Suprapubic skin (tissue), 4 donors: ENCODE measurements around the gene PHKB. TPM values are rescaled to one million over a fixed set of nuclear protein-coding genes. Genes with fewer than 3 reads are reported as not detected.

Experiments used
- DNase-seq, 2 donors: peaks; one replicate each; pipeline ENCODE4 v3.0.0-alpha.2; 2019; ENCODE audit warnings: low spot score in 2 of 2
- H3K27ac ChIP-seq: fragments of 200-600 bp; sonication (generic); one replicate; pipeline ENCODE4 v1.5.1; 2019
- H3K27me3 ChIP-seq: fragments of 200-600 bp; sonication (generic); one replicate; pipeline ENCODE4 v1.5.1; 2019
- H3K36me3 ChIP-seq: fragments of 200-600 bp; sonication (generic); one replicate; pipeline ENCODE4 v1.5.1; 2019
- H3K4me1 ChIP-seq: fragments of 200-600 bp; sonication (generic); one replicate; pipeline ENCODE4 v1.5.1; 2019
- H3K4me3 ChIP-seq: fragments of 200-600 bp; sonication (generic); one replicate; pipeline ENCODE4 v1.5.1; 2019; ENCODE audit warnings: mild to moderate bottlenecking
- H3K9me3 ChIP-seq: fragments of 200-600 bp; sonication (generic); one replicate; pipeline ENCODE4 v1.5.1; 2019
- CTCF ChIP-seq, 2 donors: fragments of 200-600 bp in 1 of 2; fragments of 450-650 bp in 1 of 2; sonication (generic) in 1 of 2; IDR thresholded peaks; one replicate each; pipeline ENCODE4 v1.5.1; 2016 to 2019; ENCODE audit warnings: antibody characterized with exemption in 2 of 2, mild to moderate bottlenecking in 1 of 2, moderate library complexity in 1 of 2
- EP300 ChIP-seq: sonication (generic); formaldehyde crosslinking; IDR thresholded peaks from one replicate; pipeline ENCODE4 v1.6.1; 2017; ENCODE audit warnings: antibody characterized with exemption
- POLR2A ChIP-seq, 2 donors: fragments of 450-650 bp; IDR thresholded peaks; one replicate each; pipeline ENCODE4 v1.6.1; 2017; ENCODE audit warnings: antibody characterized with exemption in 2 of 2, mild to moderate bottlenecking in 2 of 2, moderate library complexity in 2 of 2
- POLR2AphosphoS5 ChIP-seq, 3 donors: sonication (generic); formaldehyde crosslinking; IDR thresholded peaks; one replicate each; pipeline ENCODE4 v1.6.1; 2017; ENCODE audit warnings: antibody characterized with exemption in 3 of 3
- WGBS: methylation state at CpG from one replicate; pipeline ENCODE4 v1.1.5; 2018; 5-methylcytosine and 5-hydroxymethylcytosine counted together
- total RNA-seq, 4 donors: library from RNA; depleted of rRNA; stranded (reverse); fragments of >200 nt; gene quantifications; one replicate each; pipeline ENCODE4 v1.1.0, GENCODE V29; 2016

The PHKB gene
- total RNA-seq, 4 donors from 2014 or later: 28.7 to 92.9 (median 43.1) TPM

GRCh38 chr16:47481698-47482374 lies 20.7 kb downstream of the PHKB start:
- H3K4me3 ChIP-seq: no peak overlapping the region
- TF ChIP-seq POLR2AphosphoS5 (IDR thresholded peaks at IDR 0.05): no peak
- TF ChIP-seq CTCF (IDR thresholded peaks at IDR 0.05): no peak
- TF ChIP-seq POLR2A (IDR thresholded peaks at IDR 0.05): no peak
- no peak for TF ChIP-seq EP300
- H3K27ac ChIP-seq: no peak overlapping the region
- no peaks in the 10 kb centered on the region for H3K9me3 ChIP-seq
- peaks cover 7% of the 10 kb centered on the region for H3K4me1 ChIP-seq
- peaks cover 3% of the 10 kb centered on the region for H3K36me3 ChIP-seq
- no peaks in the 10 kb centered on the region for H3K27me3 ChIP-seq
- no peak for DNase-seq
- WGBS: 80% methylated on average over 6 of the region's 6 CpGs

GRCh38 chr16:47483616-47484015 lies 22.5 kb downstream of the PHKB start:
- H3K9me3 ChIP-seq: no peaks in the 10 kb centered on the region
- 96% methylated on average over 2 of the region's 2 CpGs for WGBS
- no peak overlapping the region for H3K4me3 ChIP-seq
- peaks cover 9% of the 10 kb centered on the region for H3K36me3 ChIP-seq
- no peaks in the 10 kb centered on the region for H3K27me3 ChIP-seq
- TF ChIP-seq CTCF (IDR thresholded peaks at IDR 0.05): no peak
- TF ChIP-seq POLR2A (IDR thresholded peaks at IDR 0.05): no peak
- no peak for TF ChIP-seq POLR2AphosphoS5 (IDR thresholded peaks at IDR 0.05)
- DNase-seq: no peak
- no peaks in the 10 kb centered on the region for H3K4me1 ChIP-seq
- no peak overlapping the region for H3K27ac ChIP-seq

DNA sequence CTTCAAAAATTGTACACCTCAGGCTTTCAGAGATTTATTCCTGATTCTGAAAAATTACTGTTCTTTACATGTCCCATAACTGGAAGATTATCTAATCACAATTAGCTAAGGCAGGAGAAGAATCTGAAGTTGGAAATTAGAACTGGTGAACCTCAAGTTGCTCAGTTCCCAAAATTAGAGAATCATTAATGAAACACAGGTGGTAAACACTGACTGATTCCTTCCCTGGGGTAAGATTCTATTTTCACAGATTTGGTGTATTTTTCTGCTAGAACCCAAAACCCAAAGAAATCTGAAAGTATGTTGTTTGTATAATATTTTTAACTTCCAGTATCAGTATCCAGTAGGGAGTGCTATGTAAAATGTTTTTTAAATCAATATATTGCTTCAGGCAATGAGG lies 25.7 kb downstream of the PHKB start:
- TF ChIP-seq EP300 (no peak), CTCF (IDR thresholded peaks at IDR 0.05) (no peak), POLR2AphosphoS5 (IDR thresholded peaks at IDR 0.05) (no peak), POLR2A (IDR thresholded peaks at IDR 0.05) (no peak)
- no peak for DNase-seq

GRCh38 chr16:47488051-47488450 lies 26.9 kb downstream of the PHKB start:
- no peak for TF ChIP-seq CTCF (IDR thresholded peaks at IDR 0.05)
- no peak for TF ChIP-seq POLR2AphosphoS5 (IDR thresholded peaks at IDR 0.05)
- TF ChIP-seq POLR2A (IDR thresholded peaks at IDR 0.05): no peak
- TF ChIP-seq EP300: no peak
- Histone ChIP-seq H3K4me1 (peaks cover 4% of the 10 kb centered on the region), H3K4me3 (no peak overlapping the region), H3K36me3 (peaks cover 9% of the 10 kb centered on the region), H3K27ac (no peak overlapping the region), H3K9me3 (peaks cover 5% of the 10 kb centered on the region), H3K27me3 (no peaks in the 10 kb centered on the region)
- no peak for DNase-seq
- WGBS: 99% methylated on average over 3 of the region's 3 CpGs

More for the DNA sequence above, 25.7 kb downstream of the PHKB start:
- H3K4me3 ChIP-seq: no peak overlapping the region
- H3K36me3 ChIP-seq: peaks cover 9% of the 10 kb centered on the region
- no peak overlapping the region for H3K27ac ChIP-seq
- H3K27me3 ChIP-seq: no peaks in the 10 kb centered on the region
- H3K9me3 ChIP-seq: peaks cover 5% of the 10 kb centered on the region
- no peaks in the 10 kb centered on the region for H3K4me1 ChIP-seq

DNA sequence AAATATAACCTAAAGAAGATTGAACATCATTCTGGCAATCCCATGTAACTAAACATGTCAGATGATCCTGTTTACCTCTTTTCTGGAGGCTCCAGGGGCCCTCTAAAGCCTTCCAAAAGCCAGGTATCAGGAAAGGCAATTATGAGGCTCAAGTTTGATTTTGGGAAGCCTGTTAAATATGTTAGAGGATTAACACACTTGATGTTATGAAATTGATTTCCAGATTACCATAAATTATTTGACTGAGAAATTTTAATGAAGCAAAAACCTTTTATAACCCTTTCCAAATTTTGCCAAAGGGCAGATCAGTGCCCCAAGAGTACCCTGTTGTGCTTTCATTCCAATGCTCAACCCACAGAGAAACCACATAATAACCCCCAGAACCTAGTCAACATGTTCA lies 29.3 kb downstream of the PHKB start:
- Histone ChIP-seq H3K4me1 (peaks cover 7% of the 10 kb centered on the region), H3K36me3 (peaks cover 9% of the 10 kb centered on the region), H3K27me3 (no peaks in the 10 kb centered on the region), H3K4me3 (no peak overlapping the region), H3K9me3 (peaks cover 5% of the 10 kb centered on the region), H3K27ac (no peak overlapping the region)
- DNase-seq: no peak
- TF ChIP-seq POLR2A (IDR thresholded peaks at IDR 0.05): no peak
- TF ChIP-seq POLR2AphosphoS5 (IDR thresholded peaks at IDR 0.05): no peak
- no peak for TF ChIP-seq CTCF (IDR thresholded peaks at IDR 0.05)
- TF ChIP-seq EP300: no peak
